Activated naive CD4-positive, alpha-beta T cell treated with anti-CD3 and anti-CD28 coated beads, Interleukin-2, amount 50 U/mL, for 72 hours (primary cell): ENCODE results near the gene WLS. TPM values are rescaled to one million over a fixed set of nuclear protein-coding genes. Genes with fewer than 3 reads are reported as not detected.

ENCODE experiments used
- ATAC-seq, 2 donors: fragments of 150-1000 bp; cut with Tn5 transposase; 2 replicates each; pipeline ENCODE4 v1.10.0; 2021; ENCODE audit warnings: mild to moderate bottlenecking in 2 of 2, moderate library complexity in 2 of 2
- DNase-seq, 2 donors: peaks; one replicate each; pipeline ENCODE4 v3.0.0; 2021 to 2022; ENCODE audit warnings: low spot score in 2 of 2
- H3K27ac Mint-ChIP-seq, 2 donors: one replicate each; pipeline ENCODE4 v1.8.0; 2022; ENCODE audit warnings: mild to moderate bottlenecking in 2 of 2, mixed read lengths in 2 of 2
- H3K36me3 Mint-ChIP-seq, 2 donors: one replicate each; pipeline ENCODE4 v1.8.0; 2022; ENCODE audit warnings: mixed read lengths in 2 of 2
- H3K9me3 Mint-ChIP-seq, 2 donors: one replicate each; pipeline ENCODE4 v1.8.0; 2022; ENCODE audit warnings: mixed read lengths in 2 of 2
- total RNA-seq, 2 donors: library from RNA; stranded (reverse); gene quantifications; one replicate each; pipeline ENCODE4 v1.2.3, GENCODE V29; 2022

Gene WLS
- total RNA-seq, 2 donors from 2014 or later, result not detected

DNA sequence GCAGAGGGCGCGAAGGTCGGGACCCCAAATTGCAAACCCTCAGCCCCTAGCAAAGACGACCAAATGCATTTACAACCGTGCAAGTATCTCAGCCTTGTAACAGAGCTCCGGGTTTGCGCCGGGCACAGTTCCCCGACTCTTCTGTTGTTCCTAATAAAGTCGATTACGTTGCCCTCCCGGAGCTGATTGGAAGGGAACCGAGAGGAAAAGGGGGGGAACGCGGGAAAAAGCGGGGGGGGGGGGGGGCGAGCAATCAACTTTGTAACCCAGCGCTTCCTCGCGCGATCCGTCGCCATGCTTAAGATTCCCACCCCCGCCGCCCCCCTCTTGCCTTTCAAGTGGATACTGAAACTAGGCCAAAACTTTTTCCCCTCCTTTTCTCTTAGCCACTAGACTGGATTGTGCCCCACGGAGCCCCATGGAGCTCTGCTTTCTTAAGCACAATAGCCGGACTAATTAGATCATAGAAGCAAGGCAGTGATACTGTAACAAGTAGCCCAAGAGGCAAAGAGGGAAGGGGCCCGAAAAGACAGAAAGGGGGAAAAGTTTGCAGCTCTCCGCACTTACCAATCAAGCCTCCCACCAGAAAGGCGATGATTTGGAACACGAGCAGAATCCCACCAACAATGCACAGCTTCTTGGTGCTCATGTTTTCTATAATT is 565 bp downstream of the WLS start:
- no peak for DNase-seq
- Mint-ChIP-seq H3K36me3 (peaks cover 0 to 5% of the 10 kb centered on the region in 2 donors), H3K27ac (no peak overlapping the region), H3K9me3 (no peaks in the 10 kb centered on the region)
- ATAC-seq, result no peak

DNA sequence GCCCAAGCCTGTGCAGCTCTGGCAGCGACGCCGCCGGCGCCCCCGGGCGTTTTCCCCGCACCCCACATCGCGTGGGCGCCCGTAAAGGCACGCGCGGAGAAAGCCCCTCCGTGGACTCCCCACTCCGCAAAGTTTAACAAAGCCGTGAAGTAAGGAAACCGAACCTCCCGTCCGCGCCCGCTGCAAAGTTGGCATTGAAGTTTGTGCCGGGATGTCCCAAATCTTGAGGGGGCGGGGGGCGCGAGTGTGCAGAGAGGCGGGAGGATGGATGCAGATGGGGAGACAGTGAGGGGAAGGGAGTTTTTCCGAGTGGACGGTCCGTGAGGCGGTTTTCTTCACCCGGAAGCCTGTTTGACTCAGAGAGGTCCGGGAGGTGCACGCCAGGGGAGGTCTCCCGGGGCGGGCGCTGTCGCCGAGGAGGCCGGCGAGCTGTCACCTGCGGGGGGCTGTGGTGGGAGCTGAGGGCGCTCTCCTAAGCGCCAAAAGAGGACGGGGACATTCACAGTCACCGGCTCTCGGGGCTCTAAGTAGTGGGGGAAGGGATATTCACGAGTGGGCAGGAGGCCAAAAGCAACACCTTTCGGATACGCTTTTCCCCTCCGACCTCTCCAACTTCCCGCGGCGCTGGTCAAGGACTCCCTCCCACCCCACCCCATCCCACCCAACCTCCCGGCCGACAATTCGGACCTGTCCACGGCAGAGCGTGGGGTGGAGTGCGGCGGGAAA is 1.3 kb downstream of the WLS start:
- Mint-ChIP-seq H3K27ac (no peak overlapping the region), H3K9me3 (no peaks in the 10 kb centered on the region), H3K36me3 (peaks cover 0 to 5% of the 10 kb centered on the region in 2 donors)
- no peak for ATAC-seq
- DNase-seq, result no peak

GRCh38 chr1:68230484-68230802 is 1.9 kb downstream of the WLS start:
- DNase-seq (no peak), ATAC-seq (no peak)
- Mint-ChIP-seq H3K27ac (no peak overlapping the region), H3K9me3 (no peaks in the 10 kb centered on the region), H3K36me3 (peaks cover 0 to 5% of the 10 kb centered on the region in 2 donors)

DNA sequence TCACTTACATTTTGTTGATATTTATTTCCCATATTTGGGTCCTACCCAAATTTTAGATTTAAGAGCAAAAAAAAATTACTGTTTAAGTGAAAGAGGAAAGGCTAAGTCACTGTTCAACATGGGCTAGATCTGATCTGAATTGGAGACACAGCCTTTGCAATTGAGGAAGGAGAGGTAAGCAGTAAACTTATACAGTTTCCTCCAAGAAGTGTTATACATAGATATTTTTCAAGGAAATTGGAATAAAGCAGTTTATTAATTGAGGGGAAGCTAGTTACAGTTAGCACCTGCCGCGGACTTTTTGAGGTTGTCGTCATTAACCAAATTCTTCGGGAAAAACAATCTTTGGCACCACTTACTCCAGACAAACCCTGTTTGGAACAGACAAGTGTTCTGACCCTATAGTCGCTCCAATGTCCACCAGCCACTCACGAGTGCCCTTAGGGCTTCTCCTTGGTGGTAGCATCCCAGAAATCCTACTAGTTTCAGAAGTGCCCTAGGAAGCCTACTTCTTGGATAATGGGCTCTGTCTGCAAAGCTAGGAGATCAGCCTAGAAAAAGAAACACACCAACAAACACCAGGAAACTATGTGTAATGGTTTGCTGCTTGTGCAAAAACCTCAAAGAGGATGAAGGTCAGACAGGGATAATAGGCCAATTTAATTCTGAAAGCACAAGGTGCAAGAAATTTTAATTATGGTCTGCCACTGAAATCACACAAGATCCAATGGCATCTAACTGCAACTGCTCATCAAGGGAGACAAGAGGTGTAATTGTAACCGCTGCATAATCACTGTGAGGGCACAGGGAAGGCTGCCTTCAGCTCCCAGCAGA is 2.5 kb downstream of the WLS start:
- H3K27ac Mint-ChIP-seq, result no peak overlapping the region
- no peaks in the 10 kb centered on the region for H3K9me3 Mint-ChIP-seq

DNA sequence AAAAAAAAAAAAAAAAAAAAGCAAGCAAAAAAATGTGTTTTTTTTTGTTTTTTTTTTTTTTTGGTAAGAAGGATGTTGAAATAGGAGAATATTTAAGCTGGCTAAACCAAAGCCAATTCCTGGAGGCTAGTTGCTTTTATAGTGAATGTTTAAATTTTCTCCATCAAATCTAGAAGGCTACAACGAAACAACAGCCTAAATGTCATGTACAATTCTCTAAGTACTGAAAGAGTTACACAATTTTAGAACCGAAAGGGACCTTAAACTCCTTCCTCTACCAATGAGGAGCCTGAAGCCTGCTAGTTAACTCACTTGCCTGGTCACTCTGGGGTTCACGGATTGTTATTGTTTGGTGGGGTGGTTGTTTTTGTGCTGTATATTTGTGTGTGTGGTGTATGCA is 3.5 kb downstream of the WLS start:
- Mint-ChIP-seq H3K36me3 (peaks cover 0 to 4% of the 10 kb centered on the region in 2 donors), H3K27ac (no peak overlapping the region), H3K9me3 (no peaks in the 10 kb centered on the region)
- no peak for DNase-seq
- ATAC-seq, result no peak

More for the DNA sequence above, 2.5 kb downstream of the WLS start:
- ATAC-seq (no peak), DNase-seq (no peak)
- H3K36me3 Mint-ChIP-seq, result peaks cover 0 to 5% of the 10 kb centered on the region in 2 donors

- ATAC-seq (no peak), DNase-seq (no peak)
- Mint-ChIP-seq H3K36me3 (no peaks in the 10 kb centered on the region), H3K27ac (no peak overlapping the region), H3K9me3 (no peaks in the 10 kb centered on the region)
Observed at GRCh38 chr1:68227598-68227997, 4.7 kb downstream of the WLS start.

- no peaks in the 10 kb centered on the region for H3K36me3 Mint-ChIP-seq
- no peak for DNase-seq
- H3K27ac Mint-ChIP-seq, result no peak overlapping the region
- no peak for ATAC-seq
- no peaks in the 10 kb centered on the region for H3K9me3 Mint-ChIP-seq
Observed at GRCh38 chr1:68225781-68226180, 6.5 kb downstream of the WLS start.

GRCh38 chr1:68223687-68224086 is 8.6 kb downstream of the WLS start:
- Mint-ChIP-seq H3K27ac (no peak overlapping the region), H3K9me3 (no peaks in the 10 kb centered on the region), H3K36me3 (no peaks in the 10 kb centered on the region)
- no peak for ATAC-seq
- no peak for DNase-seq

GRCh38 chr1:68221980-68222373 is 10.3 kb downstream of the WLS start:
- H3K36me3 Mint-ChIP-seq, result no peaks in the 10 kb centered on the region
- no peak overlapping the region for H3K27ac Mint-ChIP-seq
- no peaks in the 10 kb centered on the region for H3K9me3 Mint-ChIP-seq
- DNase-seq, result no peak
- no peak for ATAC-seq

GRCh38 chr1:68221001-68221979 is 11.0 kb downstream of the WLS start:
- ATAC-seq (no peak), DNase-seq (no peak)
- Mint-ChIP-seq H3K9me3 (no peaks in the 10 kb centered on the region), H3K27ac (no peak overlapping the region), H3K36me3 (no peaks in the 10 kb centered on the region)

DNA sequence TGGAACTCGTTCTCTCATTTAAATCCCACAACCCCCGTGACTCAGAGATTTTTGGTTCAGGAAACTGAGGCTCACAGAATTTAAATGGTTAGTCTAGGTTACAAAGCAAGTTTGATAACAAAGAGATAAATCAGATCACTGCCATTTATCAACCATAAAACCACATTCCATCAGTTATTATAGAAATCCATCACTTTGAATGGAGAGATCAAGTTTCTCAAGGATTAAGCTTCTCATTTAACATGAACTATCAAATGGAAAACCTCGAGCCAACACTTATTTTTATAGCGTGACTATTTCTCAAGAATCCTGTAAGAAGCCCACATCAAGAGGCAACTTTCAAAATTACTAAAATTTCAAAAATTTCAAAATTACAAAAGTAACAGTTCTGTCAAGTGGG is 11.9 kb downstream of the WLS start:
- no peak for ATAC-seq

DNA sequence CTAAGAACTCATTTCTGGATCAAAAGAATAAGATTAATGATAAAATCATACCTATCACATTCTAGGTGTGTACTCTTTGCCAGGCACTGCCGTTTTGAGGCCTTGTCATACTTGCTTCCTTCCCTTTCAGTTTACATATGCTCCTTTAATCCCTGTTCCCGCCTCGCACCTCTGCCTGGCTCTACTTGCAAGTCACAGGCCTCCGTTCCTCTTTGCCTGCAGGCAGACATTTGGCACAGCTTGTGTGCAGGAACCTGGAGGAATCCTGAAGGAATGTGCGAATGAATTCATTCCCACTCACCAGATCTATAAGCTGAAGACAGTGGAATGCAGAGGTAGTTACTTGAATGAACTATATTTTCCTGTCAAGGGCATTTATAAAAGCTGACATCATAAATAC is 13.8 kb downstream of the WLS start:
- ATAC-seq (no peak), DNase-seq (no peak)
- Mint-ChIP-seq H3K36me3 (no peaks in the 10 kb centered on the region), H3K9me3 (no peaks in the 10 kb centered on the region), H3K27ac (no peak overlapping the region)

More for the DNA sequence above, 11.9 kb downstream of the WLS start:
- Mint-ChIP-seq H3K36me3 (no peaks in the 10 kb centered on the region), H3K9me3 (no peaks in the 10 kb centered on the region), H3K27ac (no peak overlapping the region)
- DNase-seq, result no peak

- no peak for DNase-seq
- H3K9me3 Mint-ChIP-seq, result no peaks in the 10 kb centered on the region
- H3K36me3 Mint-ChIP-seq, result no peaks in the 10 kb centered on the region
- no peak overlapping the region for H3K27ac Mint-ChIP-seq
- no peak for ATAC-seq
Observed at GRCh38 chr1:68217618-68218017, 14.7 kb downstream of the WLS start.

DNA sequence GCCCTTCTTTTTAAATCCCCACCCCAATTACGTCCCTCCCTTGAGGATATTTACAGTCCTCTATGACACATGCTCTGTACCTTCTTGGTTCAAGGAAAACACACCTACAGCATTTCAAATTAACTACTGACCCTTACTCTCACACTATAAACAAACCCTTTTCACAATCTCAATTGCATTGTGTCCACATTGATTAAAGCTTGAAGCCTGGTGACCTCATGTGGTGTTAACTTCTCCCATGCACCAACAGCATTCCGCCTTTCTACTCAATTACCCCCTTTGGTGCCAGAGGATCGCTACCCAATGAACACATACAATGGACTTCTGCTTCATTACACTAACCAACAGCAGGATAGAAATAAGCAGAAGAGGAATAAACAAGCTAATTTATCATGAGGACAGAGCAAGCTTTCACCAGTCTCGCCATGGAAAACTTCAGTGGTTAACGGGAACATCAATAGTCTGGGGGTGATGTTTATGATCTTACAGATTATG is 15.2 kb downstream of the WLS start:
- DNase-seq (no peak), ATAC-seq (no peak)
- H3K36me3 Mint-ChIP-seq, result no peaks in the 10 kb centered on the region
- no peak overlapping the region for H3K27ac Mint-ChIP-seq
- no peaks in the 10 kb centered on the region for H3K9me3 Mint-ChIP-seq

- ATAC-seq, result no peak
- no peak for DNase-seq
- H3K9me3 Mint-ChIP-seq, result no peaks in the 10 kb centered on the region
- no peak overlapping the region for H3K27ac Mint-ChIP-seq
- H3K36me3 Mint-ChIP-seq, result no peaks in the 10 kb centered on the region
Observed at GRCh38 chr1:68216089-68216772, 16.1 kb downstream of the WLS start.

- ATAC-seq, result no peak
- no peak for DNase-seq
- Mint-ChIP-seq H3K9me3 (peaks cover 0 to 2% of the 10 kb centered on the region in 2 donors), H3K27ac (no peak overlapping the region), H3K36me3 (peaks cover 0 to 4% of the 10 kb centered on the region in 2 donors)
Observed at GRCh38 chr1:68213843-68214242, 18.5 kb downstream of the WLS start.
